Heart left ventricle (tissue), 13 donors: ENCODE results near the gene CWC22.

Experiments
- POLR2A ChIP-seq, 2 donors: fragments of 450-650 bp; IDR thresholded peaks; one replicate each; pipeline ENCODE4 v1.6.1; 2017; ENCODE audit warnings: antibody characterized with exemption in 2 of 2, mild to moderate bottlenecking in 2 of 2, moderate library complexity in 2 of 2
- TF ChIP-seq, protein P1 (sequence below), 12 donors: fragments of 200-600 bp; sonication (generic) in 4 of 12; IDR thresholded peaks; one replicate each; pipeline versions ENCODE4 v1.5.0 to v1.8.0; 2018 to 2022; ENCODE audit warnings: antibody characterized with exemption in 12 of 12, mild to moderate bottlenecking in 5 of 12
- donor health status: ischemic (EF 13 %, LVEDD 7.1; RV severe dilation, severe dysfunction).
- donor health status: DM: no; HTN: yes; CAD: no.
- donor health status: DM: no; HTN: no; CAD: no.
- donor health status: ischemic (EF 25% LVEDD 6.9; RV normal size, moderate dysfunction).
- donor health status: ischemic (EF 25% LVEDD 5.7; RV mildly dilated, moderate dysfunction).
- donor health status: ischemic (EF 35%, LVEDD 5.7; RV mildly dilated, moderate dysfunction).
- donor health status: nonischemic (EF 11% LVEDD 7.7; RV severe dilation, severe dysfunction).
- donor health status: DM: yes; HTN: yes; CAD: no.
- donor health status: PGD.
- donor health status: ischemic (EF 29% LVEDD 5.4; RV normal size, mild dysfunction).
- donor health status: nonischemic (EF 23%, LVEDD 6.1; RV moderate dilation, normal function).

DNA sequence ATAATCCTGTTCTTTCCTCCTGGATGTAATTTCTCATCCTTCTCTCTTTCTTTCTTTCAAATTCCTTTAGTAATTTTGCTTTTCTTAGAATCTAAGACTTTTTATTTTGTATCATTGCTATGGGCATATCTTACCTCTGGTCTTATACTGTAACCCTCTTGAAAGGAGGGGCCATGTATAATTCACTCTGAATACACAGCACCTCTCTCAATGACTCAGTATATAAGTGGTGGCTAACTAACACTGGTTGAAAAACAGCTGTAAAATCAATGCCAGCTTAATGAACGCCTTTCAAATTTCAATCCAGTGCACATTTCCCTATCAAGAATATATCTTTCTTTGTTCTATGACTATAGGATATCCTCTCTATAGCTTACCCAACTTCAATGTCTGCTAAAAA, 53.7 kb downstream of the CWC22 start:
- TF ChIP-seq, protein P1, sequence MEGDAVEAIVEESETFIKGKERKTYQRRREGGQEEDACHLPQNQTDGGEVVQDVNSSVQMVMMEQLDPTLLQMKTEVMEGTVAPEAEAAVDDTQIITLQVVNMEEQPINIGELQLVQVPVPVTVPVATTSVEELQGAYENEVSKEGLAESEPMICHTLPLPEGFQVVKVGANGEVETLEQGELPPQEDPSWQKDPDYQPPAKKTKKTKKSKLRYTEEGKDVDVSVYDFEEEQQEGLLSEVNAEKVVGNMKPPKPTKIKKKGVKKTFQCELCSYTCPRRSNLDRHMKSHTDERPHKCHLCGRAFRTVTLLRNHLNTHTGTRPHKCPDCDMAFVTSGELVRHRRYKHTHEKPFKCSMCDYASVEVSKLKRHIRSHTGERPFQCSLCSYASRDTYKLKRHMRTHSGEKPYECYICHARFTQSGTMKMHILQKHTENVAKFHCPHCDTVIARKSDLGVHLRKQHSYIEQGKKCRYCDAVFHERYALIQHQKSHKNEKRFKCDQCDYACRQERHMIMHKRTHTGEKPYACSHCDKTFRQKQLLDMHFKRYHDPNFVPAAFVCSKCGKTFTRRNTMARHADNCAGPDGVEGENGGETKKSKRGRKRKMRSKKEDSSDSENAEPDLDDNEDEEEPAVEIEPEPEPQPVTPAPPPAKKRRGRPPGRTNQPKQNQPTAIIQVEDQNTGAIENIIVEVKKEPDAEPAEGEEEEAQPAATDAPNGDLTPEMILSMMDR (IDR thresholded peaks at IDR 0.05) = no peak
- no peak for TF ChIP-seq POLR2A (IDR thresholded peaks at IDR 0.05)
